Epithelial cell of proximal tubule (primary cell): ENCODE measurements around the gene PSMB3. TPM values are rescaled to one million over a fixed set of nuclear protein-coding genes. Genes with fewer than 3 reads are reported as not detected.
A peak's percentile ranks its signal among the peaks of the same experiment; 100 is the strongest.

ENCODE experiments used
- DNase-seq: peaks from one replicate; pipeline ENCODE4 v3.0.0-alpha.2; 2011; ENCODE audit warnings: low read depth
- H3K4me3 ChIP-seq: 2 replicates; pipeline ENCODE4 v1.5.1; 2011; ENCODE audit warnings: low read depth, mild to moderate bottlenecking, low read length
- total RNA-seq: library from RNA; depleted of rRNA; stranded (reverse); fragments of >200 nt; gene quantifications from 2 replicates; pipeline ENCODE4 v1.2.3, GENCODE V29; 2015
- TF ChIP-seq, protein P1 (sequence below): conservative IDR thresholded peaks from 2 replicates; pipeline ENCODE4 v1.5.1; 2012; ENCODE audit warnings: low read depth, mild to moderate bottlenecking, low read length

PSMB3 gene
- total RNA-seq, 1 donor from 2014 or later = 311 TPM

DNA sequence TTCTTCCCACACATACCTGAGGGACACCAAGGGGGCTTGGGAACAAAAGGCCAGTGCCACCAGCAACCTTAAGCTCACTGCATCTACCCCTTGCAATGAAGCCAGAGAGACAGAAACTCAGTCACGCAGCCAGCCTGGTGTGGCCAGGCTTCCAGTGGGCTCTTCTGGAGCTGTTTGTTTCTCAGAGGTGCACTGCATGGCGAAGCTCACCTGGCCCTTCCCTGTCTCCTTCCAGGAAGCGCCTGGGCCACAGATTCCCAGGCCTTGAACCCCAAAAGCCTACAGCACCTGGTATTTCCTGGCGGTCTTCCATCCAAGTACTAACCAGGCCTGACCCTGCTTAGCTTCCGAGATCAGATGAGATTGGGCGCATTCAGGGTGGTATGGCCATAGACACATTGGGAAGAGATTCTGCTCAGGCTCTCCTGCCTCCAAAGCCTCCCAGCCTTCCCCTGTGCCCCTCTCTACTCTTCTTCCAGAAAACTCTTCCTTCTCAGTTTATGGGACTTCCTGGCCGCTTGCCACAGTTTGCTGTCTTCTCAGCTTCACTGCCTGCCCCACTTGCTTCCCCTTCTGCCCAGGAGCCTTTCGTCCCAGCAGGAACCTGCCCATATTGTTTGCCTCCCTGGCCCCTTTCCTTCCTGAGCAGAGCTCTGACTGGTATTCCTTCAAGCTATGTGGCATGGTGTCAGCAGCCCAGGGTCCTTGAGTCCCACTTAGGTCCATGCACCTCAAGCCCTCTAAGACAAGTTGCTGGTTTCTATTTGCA, 20.8 kb upstream of the PSMB3 start:
- DNase-seq = no peak

DNA sequence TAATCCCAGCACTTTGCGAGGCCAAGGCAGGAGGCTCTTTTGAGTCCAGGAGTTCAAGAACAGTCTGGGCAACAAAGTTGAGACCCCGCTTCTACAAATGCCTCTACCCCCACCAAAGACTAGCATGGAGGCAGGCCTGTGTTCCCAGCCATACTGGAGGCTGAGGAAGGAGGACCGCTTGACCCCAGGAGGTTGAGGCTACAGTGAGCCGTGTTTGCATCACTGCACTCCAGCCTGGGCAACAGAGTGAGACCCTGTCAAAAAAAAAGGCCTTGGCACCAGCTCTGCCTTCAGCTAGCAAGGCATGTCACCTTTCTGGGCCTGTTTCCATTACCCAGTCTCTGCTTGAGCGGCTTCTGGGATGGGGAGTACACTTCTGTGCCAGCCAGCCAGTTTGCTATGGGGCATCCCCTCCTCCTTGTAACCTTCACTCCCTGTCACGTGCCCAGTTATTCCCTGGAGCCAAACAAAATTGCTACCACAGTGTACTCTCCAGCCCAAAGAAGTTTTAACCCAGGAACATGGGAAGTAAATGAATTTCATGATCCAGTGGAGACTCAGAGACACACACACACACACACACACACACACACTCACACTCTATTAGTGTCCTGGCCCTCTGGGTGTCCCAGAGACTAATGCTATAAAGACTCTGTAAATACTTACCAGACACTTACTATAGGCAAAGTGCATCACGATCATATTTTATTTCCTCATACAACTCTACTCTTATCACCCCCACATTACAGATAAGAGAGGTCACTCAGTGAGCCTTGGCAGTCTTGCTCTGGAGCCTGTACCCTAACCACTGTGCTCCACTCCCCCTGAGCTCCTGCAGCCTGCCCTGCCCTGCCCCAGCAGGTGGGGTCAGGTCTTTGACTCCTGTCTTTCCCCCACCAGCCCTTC, 19.9 kb upstream of the PSMB3 start:
- TF ChIP-seq, protein P1, sequence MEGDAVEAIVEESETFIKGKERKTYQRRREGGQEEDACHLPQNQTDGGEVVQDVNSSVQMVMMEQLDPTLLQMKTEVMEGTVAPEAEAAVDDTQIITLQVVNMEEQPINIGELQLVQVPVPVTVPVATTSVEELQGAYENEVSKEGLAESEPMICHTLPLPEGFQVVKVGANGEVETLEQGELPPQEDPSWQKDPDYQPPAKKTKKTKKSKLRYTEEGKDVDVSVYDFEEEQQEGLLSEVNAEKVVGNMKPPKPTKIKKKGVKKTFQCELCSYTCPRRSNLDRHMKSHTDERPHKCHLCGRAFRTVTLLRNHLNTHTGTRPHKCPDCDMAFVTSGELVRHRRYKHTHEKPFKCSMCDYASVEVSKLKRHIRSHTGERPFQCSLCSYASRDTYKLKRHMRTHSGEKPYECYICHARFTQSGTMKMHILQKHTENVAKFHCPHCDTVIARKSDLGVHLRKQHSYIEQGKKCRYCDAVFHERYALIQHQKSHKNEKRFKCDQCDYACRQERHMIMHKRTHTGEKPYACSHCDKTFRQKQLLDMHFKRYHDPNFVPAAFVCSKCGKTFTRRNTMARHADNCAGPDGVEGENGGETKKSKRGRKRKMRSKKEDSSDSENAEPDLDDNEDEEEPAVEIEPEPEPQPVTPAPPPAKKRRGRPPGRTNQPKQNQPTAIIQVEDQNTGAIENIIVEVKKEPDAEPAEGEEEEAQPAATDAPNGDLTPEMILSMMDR = no peak
- H3K4me3 ChIP-seq = no peak overlapping the region
- peak; percentile 29 for DNase-seq

More for the DNA sequence above, 20.8 kb upstream of the PSMB3 start:
- TF ChIP-seq, protein P1 = no peak
- H3K4me3 ChIP-seq = peak overlapping the region; percentile 91

DNA sequence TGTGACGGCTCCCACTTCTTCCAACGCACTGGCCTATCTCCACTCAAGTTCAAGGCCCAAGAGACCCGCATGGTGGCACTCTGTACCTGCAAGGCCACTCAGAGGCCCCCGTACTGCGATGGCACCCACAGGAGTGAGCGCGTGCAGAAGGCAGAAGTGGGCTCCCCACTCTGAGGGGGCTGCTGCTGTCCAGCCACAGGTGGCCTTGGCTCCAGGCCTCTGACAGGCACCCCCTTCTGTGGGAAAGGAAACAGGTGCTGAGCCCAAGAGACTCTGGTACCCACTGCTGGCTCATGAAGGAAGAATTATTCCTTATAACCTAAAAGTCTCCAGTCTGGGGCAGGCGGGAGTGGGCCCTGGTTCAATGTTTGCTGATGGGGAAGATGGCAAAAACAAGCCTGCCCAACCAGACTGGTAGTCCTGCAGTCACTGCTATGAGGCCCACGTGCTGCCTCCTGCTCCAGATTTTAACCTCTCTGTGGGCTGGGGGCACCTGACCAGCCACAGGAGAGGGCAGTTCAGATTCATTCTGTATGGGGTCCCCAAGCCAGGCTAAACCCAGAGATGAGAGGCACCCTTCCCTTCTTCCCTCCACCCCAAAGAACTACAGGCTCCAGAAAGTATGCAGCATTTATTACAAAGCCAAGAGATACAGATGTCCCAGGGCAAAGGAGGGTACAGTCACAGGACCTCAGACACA, 19.1 kb upstream of the PSMB3 start:
- TF ChIP-seq, protein P1 = no peak
- no peak for DNase-seq
- H3K4me3 ChIP-seq = no peak overlapping the region

GRCh38 chr17:38733982-38734973, 18.3 kb upstream of the PSMB3 start:
- DNase-seq = no peak
- H3K4me3 ChIP-seq = no peak overlapping the region
- TF ChIP-seq, protein P1 = peak; percentile 34

DNA sequence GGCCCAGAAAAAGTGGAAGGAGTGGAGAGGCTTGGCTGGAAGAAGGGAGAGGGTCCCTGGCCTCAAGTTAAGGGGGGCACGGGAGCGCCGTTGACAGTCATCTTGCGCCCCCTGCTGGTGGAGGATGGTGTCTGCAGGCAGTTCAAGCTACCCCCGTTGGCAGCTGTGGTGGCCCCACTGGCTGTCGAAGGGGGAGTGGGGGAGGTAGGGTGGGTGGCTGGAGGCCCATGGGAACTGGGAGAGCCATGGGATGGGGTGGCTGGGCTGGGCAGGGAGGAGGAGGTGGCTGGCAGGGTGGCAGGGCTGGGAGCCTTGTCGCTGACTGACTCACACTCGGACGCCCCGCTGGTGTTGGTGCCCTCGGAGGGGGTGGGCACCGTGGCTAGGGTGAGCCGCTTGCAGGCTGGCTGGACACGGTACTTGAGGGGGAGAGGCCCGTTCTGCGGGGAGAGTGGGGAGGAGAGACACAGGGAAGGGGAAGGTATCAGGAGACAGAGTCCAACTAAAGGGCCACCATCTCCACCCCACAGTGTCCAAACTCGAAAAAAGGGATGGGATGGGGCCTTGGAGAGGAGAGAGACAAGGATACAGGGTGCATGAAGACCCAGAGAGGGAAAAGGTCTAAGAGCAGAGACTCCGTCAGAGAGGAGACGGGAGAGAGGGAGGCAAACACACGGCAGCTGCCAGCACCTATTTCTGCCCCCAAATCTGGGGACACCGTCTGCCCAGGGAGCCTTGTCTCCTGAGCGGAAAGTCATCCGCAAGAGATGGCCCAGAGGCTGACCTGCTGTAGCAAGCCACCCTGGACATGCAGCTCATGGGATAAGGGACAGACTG, 17.2 kb upstream of the PSMB3 start:
- no peak for DNase-seq
- no peak overlapping the region for H3K4me3 ChIP-seq
- TF ChIP-seq, protein P1 = peak; percentile 92
